ENCODE measurements around the gene ANAPC1.
"Not testable (repeated sequence)": the region's sequence is repeated elsewhere in the genome, so short reads cannot be mapped to it uniquely, and the experiment has no call there.

GRCh38 chr2:111767087-111767486 lies 116.9 kb downstream of the ANAPC1 start:
- TF ChIP-seq CTCF, POLR2A, POLR2AphosphoS5 (IDR thresholded peaks at IDR 0.05): not testable (repeated sequence)
